Astrocyte (in vitro differentiated cells and primary cell): ENCODE measurements around the gene IFT74.

Source experiments
- EZH2 ChIP-seq: IDR thresholded peaks from 2 replicates; pipeline ENCODE4 v1.6.1; 2012; ENCODE audit warnings: mild to moderate bottlenecking, low read length, inconsistent platforms; ENCODE audit not compliant: insufficient read depth
- TF ChIP-seq, protein P1 (sequence below): IDR thresholded peaks from 2 replicates; pipeline ENCODE4 v1.5.1; 2011; ENCODE audit warnings: low read depth, mild to moderate bottlenecking, inconsistent platforms, low read length, moderate library complexity; ENCODE audit not compliant: insufficient read depth

DNA sequence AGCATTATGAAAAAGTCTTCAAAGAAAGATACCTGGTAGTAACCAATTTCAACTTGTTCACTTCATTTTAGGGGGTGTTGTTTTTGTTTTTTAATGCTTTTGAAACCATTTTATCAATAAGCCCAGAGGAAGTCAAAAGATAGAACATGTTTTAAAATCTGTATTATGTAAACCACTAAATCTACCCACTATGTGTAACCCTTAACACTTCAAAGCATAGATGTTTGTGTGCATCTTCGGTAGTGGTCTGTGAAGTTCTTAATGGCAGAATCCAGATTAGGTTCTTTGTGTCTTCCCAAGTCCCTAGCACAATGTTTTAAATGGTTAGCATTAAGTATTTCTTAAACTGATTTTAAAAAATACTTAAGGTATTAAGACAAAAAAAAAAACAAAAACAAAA, 15.4 kb upstream of the IFT74 start:
- TF ChIP-seq, protein P1, sequence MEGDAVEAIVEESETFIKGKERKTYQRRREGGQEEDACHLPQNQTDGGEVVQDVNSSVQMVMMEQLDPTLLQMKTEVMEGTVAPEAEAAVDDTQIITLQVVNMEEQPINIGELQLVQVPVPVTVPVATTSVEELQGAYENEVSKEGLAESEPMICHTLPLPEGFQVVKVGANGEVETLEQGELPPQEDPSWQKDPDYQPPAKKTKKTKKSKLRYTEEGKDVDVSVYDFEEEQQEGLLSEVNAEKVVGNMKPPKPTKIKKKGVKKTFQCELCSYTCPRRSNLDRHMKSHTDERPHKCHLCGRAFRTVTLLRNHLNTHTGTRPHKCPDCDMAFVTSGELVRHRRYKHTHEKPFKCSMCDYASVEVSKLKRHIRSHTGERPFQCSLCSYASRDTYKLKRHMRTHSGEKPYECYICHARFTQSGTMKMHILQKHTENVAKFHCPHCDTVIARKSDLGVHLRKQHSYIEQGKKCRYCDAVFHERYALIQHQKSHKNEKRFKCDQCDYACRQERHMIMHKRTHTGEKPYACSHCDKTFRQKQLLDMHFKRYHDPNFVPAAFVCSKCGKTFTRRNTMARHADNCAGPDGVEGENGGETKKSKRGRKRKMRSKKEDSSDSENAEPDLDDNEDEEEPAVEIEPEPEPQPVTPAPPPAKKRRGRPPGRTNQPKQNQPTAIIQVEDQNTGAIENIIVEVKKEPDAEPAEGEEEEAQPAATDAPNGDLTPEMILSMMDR, result no peak
- no peak for TF ChIP-seq EZH2
